ENCODE data around the gene PLXDC2.

PLXDC2 gene

GRCh38 chr10:20065814-20066213, 249.6 kb downstream of the PLXDC2 start:
- no peak for DNase-seq

- DNase-seq, result no peak
Measured at GRCh38 chr10:20073167-20073566, 256.9 kb downstream of the PLXDC2 start.

DNA sequence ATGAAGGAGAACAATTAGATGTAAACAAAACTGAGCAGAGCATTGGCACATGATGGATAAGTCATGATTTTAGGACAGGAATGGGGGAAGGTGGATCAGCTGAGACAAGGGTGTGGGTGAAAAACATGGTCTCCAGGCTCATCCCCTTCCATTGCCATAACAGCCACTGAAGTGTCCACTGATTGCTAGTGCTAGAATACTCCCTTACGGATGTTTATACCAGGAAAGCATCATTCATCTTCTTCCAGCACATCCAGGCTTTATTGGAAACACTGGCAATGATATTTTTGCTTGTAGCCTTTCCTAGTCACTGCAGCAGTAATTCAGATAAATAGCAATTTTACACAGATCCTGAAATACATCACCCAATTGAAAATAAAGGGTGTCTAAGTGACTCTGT, 259.5 kb downstream of the PLXDC2 start:
- DNase-seq, result no peak

- no peak for DNase-seq
Measured at GRCh38 chr10:20084451-20084850, 268.2 kb downstream of the PLXDC2 start.

DNA sequence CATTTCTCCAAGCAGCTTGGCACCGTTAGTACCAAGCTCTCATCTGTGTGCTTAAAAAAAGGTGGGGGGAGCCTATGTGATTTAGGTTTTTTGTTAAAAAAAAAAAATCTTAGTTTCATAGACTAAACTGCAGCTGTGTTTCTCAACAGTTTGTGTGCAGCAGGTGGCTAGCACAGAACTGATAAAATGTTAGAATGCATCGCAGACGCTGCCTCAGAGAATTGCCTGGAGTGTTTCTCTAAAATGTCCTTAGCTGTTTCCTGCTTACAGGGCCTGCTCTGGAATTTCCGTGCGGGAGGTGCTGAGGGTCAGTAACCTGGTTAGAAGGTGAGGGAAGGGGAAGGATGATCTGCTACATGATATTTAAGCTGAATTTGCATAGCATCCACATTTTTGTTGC, 268.9 kb downstream of the PLXDC2 start:
- no peak for DNase-seq

- no peak for DNase-seq
Measured at GRCh38 chr10:20087353-20087752, 271.1 kb downstream of the PLXDC2 start.

DNA sequence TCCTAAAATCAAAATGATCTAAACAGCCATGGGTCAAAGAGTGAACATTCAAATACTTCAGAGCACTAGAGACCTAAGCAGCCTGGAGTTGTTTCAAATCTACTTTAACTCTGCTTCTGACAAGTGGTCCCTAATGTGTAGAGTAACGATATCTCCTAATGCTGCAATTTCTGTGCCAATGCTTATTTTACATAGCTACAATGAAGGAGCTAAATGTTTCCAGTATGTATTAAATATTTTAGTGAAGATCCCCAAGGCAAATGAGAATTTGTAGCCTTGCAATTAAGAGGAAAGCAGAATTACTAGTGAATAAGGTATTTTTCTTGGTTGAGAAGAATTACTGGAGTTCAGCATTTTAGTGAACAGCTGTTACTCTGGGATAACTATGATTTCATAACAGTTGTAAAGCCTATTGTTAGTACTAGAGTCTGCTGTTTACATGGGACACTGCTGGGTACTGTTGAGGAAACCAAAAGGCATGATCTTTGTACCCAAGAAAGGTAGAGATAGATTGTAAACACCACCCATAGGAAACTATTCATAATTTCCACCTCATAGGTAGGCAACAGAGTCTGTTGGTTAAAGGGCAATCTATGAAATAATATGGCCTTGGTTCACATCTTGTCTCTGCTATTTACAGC, 271.9 kb downstream of the PLXDC2 start:
- no peak for DNase-seq

- DNase-seq, result no peak
Measured at GRCh38 chr10:20089879-20090278, 273.6 kb downstream of the PLXDC2 start.

DNA sequence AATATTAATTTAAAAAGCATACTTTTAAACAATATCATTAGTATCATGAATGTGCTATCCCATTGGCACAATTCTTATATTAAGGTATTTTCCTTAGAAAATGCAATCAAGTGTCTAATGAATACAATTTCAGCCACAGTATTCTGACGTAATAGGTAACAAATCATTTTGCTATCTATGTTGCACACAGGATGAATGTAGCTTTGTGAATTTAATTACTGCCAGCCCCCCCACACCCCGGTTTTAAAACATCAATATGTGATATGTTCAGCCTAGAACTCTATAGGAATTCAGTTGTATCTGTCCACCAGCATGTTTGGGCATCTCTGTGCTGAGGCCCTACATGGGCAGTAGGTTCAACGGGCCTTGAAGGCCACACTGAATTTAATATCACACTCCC, 274.6 kb downstream of the PLXDC2 start:
- DNase-seq, result no peak

DNA sequence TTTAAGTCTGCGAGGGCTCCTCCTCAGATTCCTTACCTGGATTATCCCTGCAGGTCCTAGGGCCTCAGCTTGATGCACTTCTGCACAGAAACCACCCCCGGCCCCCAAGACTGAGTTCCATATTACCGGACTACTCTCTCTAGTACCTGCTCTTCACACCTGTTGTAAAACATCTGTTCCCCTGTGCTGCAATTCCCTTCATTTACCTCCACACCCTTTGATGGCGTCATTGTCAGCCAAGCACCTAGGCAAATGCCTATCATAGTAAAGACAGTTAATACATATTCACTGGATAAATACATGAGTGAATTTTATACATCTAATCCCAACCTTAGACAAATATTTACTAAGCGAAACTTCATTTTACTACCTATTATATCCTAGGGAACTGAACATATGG, 275.5 kb downstream of the PLXDC2 start:
- no peak for DNase-seq

DNA sequence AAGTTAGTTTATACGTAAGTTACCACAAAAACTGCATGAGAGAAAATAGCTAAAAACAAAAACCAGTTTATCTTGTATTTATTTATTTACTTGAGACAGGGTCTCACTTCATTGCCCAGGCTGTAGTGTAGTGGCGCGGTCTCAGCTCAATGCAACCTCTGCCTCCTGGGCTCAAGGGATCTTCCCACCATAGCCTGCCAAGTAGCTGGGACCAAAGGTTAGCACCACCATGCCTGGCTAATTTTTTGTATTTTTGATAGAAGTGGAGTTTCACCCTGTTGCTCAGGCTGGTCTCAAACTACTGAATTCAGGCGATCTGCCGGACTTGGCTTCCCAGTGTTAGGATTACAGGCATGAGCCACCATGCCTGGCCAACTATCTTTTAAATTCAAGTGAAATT, 277.4 kb downstream of the PLXDC2 start:
- DNase-seq, result no peak

GRCh38 chr10:20094226-20094976, 278.2 kb downstream of the PLXDC2 start:
- DNase-seq, result no peak

- no peak for DNase-seq
Measured at GRCh38 chr10:20100171-20100570, 283.9 kb downstream of the PLXDC2 start.

DNA sequence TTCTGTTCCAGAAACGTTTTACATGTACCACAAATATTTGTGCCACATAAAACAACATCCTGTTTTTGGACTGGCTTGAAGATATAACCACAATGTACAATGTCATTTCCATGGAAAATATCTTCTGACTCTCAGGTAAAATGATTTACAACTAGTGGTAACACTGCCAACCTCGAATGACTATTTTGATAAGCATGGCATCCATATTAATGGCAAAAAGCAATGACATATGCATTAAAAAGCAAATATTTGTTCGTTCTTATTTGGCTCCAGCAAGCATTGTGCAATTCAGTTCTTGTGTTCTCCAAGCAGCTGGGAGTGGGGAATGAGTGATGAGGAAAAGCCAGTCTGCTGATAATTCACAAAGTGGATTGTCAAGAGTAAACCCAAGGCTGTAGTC, 289.0 kb downstream of the PLXDC2 start:
- DNase-seq, result no peak

GRCh38 chr10:20105931-20106330, 289.7 kb downstream of the PLXDC2 start:
- no peak for DNase-seq

DNA sequence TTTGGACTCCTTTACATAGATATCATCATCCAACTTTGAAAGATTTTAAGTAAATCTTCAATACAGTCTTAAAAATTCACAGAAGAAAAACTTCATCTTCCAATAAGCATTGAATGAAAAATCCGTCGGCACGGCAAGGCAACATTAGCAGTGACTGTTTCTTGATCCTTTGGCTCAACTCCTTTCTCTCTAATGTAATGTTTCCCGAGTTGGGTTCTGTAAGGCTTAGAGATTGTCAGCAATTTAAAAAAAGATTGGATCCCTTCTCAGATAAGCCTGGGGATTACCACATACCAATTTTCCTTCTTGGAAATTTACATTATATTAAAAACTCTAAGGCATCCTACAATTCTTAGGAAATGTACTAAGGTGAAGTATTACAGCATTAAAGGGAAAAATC, 291.8 kb downstream of the PLXDC2 start:
- no peak for DNase-seq

- no peak for DNase-seq
Measured at GRCh38 chr10:20109613-20110012, 293.4 kb downstream of the PLXDC2 start.

- no peak for DNase-seq
Measured at GRCh38 chr10:20110125-20111100, 294.2 kb downstream of the PLXDC2 start.

DNA sequence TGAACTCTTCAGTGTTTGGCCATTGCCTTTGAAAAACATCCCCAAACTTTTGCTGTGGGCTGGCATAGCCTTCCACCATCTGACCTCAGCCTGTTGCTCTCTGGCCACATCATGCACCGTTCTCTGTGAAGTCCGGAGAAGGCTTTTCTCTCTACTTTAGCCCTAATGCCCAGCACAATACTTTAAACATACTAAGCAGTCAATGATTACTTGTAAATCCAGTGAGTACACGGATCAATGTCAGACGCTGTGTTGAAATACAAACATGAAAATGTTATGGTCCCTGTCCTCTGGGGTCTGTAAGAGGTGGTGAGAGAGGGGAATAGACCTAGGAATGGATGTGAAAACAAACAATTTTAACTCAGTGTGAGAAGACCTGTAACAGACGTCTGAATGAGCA, 297.9 kb downstream of the PLXDC2 start:
- no peak for DNase-seq

GRCh38 chr10:20115894-20116293, 299.7 kb downstream of the PLXDC2 start:
- no peak for DNase-seq

- no peak for DNase-seq
Measured at GRCh38 chr10:20117471-20117870, 301.2 kb downstream of the PLXDC2 start.

DNA sequence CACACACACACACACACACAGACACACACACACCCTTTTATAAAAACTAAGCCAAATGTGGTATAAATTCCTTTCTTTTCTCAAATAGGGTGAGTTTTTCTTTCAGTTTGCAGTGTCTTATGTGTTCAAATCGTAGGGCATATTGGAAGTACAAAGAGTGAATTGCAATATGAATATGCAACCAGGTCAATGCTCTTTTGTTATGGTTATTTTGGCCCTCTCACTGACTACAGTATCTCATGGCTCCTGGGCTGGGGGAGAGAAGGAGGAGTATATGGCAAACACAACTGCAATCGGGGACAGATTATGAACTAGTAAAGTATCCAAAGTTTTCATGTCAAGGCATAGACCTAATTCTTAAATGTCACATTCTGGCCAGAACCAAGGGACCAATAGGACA, 301.9 kb downstream of the PLXDC2 start:
- DNase-seq, result no peak

DNA sequence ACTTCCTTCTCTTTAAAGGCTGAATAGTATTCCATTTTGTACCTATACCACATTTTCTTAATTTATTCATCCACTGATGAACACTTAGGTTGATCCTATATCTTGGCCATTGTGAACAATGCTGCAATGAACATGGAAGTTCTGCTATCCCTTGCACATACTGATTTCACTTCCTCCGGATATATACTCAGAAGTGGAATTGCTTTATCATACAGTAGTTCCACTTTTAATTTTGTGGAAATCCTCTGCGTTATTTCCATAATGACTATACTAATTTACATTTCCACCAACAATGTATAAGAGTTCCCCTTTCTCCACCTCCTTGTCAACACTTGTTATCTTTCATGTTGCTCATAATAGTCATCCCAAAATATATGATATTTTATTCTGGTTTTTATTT, 312.6 kb downstream of the PLXDC2 start:
- no peak for DNase-seq

DNA sequence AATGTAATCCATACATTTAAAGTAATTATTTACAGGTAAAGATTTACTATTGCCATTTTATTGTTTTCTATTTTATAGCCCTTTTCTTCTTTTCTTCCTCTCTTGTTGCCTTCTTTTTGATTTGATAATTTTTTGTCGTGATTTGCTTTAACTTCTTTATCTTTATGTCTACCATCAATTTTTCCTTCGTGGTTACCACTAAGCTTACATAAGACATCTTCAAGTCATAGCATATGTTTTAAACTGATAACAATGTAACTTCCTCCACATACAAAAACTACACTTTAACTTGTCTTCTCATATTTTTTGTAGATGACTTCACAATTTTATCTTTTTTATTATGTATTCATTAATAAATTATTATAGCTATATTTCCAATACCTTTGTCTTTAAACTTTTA, 316.6 kb downstream of the PLXDC2 start:
- no peak for DNase-seq
